Measurements from ENCODE around the gene APCDD1.

GRCh38 chr18:10471574-10471973 is 17.1 kb downstream of the APCDD1 start:
- TF ChIP-seq SRF (IDR thresholded peaks at IDR 0.05; ENCODE audit: low read depth) = no peak
- TF ChIP-seq, protein P1, sequence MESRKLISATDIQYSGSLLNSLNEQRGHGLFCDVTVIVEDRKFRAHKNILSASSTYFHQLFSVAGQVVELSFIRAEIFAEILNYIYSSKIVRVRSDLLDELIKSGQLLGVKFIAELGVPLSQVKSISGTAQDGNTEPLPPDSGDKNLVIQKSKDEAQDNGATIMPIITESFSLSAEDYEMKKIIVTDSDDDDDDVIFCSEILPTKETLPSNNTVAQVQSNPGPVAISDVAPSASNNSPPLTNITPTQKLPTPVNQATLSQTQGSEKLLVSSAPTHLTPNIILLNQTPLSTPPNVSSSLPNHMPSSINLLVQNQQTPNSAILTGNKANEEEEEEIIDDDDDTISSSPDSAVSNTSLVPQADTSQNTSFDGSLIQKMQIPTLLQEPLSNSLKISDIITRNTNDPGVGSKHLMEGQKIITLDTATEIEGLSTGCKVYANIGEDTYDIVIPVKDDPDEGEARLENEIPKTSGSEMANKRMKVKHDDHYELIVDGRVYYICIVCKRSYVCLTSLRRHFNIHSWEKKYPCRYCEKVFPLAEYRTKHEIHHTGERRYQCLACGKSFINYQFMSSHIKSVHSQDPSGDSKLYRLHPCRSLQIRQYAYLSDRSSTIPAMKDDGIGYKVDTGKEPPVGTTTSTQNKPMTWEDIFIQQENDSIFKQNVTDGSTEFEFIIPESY (IDR thresholded peaks at IDR 0.05; ENCODE audit: extremely low read depth, insufficient replicate concordance, low read length) = no peak
- no peak for TF ChIP-seq POLR2AphosphoS5 (IDR thresholded peaks at IDR 0.05; ENCODE audit: low read depth, low read length)
- TF ChIP-seq REST (IDR thresholded peaks at IDR 0.05; ENCODE audit: low read depth) = no peak
- no peak for TF ChIP-seq CTCF (IDR thresholded peaks at IDR 0.05 in 2 of 3, conservative IDR thresholded peaks at IDR 0.05 in 1 of 3; ENCODE audit: borderline replicate concordance in 1 of 3, insufficient read depth in 1 of 3, low read depth in 2 of 3, low read length in 2 of 3)
- TF ChIP-seq ATF3 (IDR thresholded peaks at IDR 0.05) = no peak
- TF ChIP-seq ZNF274 (IDR thresholded peaks at IDR 0.05; ENCODE audit: low read depth, low read length) = no peak
- TF ChIP-seq CEBPB (IDR thresholded peaks at IDR 0.05; ENCODE audit: low read depth) = no peak
- TF ChIP-seq EZH2 (IDR thresholded peaks at IDR 0.05) = no peak
- TF ChIP-seq TCF7L2 (IDR thresholded peaks at IDR 0.05; ENCODE audit: borderline replicate concordance, extremely low read depth, insufficient read depth, insufficient read length) = no peak
- TF ChIP-seq EZH2phosphoT487 (IDR thresholded peaks at IDR 0.05; ENCODE audit: borderline replicate concordance) = no peak
